A673 (cell line): ENCODE results near the gene DIDO1. TPM values are rescaled to one million over a fixed set of nuclear protein-coding genes. Genes with fewer than 3 reads are reported as not detected.
"Not testable (repeated sequence)": the region's sequence is repeated elsewhere in the genome, so short reads cannot be mapped to it uniquely, and the experiment has no call there.

Source experiments
- BruUV-seq: library from RNA; stranded (reverse); fragments of 400-500 nt; replicated peaks from 2 replicates; lab custom pipeline; 2021; lab: Mats Ljungman, UMichigan
- CTCF ChIA-PET: fragments of 300-600 bp; sonication (Branson Sonifier 250); formaldehyde crosslinking; loops from one replicate; lab custom pipeline; 2022; ENCODE audit warnings: antibody characterized with exemption; lab: Charles Lee
- POLR2A ChIA-PET: fragments of 300-600 bp; sonication (Branson Sonifier 250); formaldehyde crosslinking; loops from one replicate; lab custom pipeline; 2022; ENCODE audit warnings: antibody characterized with exemption; ENCODE audit not compliant: low non-redundant PET; lab: Charles Lee
- DNase-seq: peaks from one replicate; pipeline ENCODE4 v3.0.0-alpha.2; 2015; ENCODE audit warnings: low spot score
- H3K27ac ChIP-seq: fragments of 200-600 bp; sonication (generic); 2 replicates; pipeline ENCODE4 v1.5.1; 2016; ENCODE audit warnings: mixed run types, low read depth, mild to moderate bottlenecking, mixed read lengths, antibody characterized with exemption, low read length; ENCODE audit not compliant: poor library complexity, severe bottlenecking
- H3K27me3 ChIP-seq: fragments of 200-600 bp; sonication (generic); replicated peaks from 2 replicates; pipeline ENCODE4 v1.6.1; 2017; ENCODE audit warnings: mixed run types, low read depth, mild to moderate bottlenecking, mixed read lengths, antibody characterized with exemption, low read length; ENCODE audit not compliant: insufficient read depth, poor library complexity
- H3K36me3 ChIP-seq: fragments of 200-600 bp; sonication (generic); 2 replicates; pipeline ENCODE4 v1.6.1; 2016; ENCODE audit warnings: mixed run types, mild to moderate bottlenecking, mixed read lengths, antibody characterized with exemption, low read length; ENCODE audit not compliant: insufficient read depth, poor library complexity, severe bottlenecking
- H3K4me1 ChIP-seq: fragments of 200-600 bp; sonication (generic); 2 replicates; pipeline ENCODE4 v1.6.1; 2017; ENCODE audit warnings: mixed run types, mild to moderate bottlenecking, mixed read lengths, antibody characterized with exemption, low read length; ENCODE audit not compliant: insufficient read depth, poor library complexity, severe bottlenecking
- H3K4me3 ChIP-seq: fragments of 200-600 bp; sonication (generic); 2 replicates; pipeline ENCODE4 v1.5.1; 2016; ENCODE audit warnings: low read depth, mixed run types, mild to moderate bottlenecking, mixed read lengths, low read length; ENCODE audit not compliant: poor library complexity, severe bottlenecking
- H3K9me3 ChIP-seq: fragments of 200-600 bp; sonication (generic); 2 replicates; pipeline ENCODE4 v1.6.1; 2016; ENCODE audit warnings: mixed run types, low read depth, mild to moderate bottlenecking, mixed read lengths, antibody characterized with exemption, low read length; ENCODE audit not compliant: poor library complexity, severe bottlenecking
- EZH2 ChIP-seq: fragments of 200-600 bp; sonication (generic); IDR thresholded peaks from 2 replicates; pipeline ENCODE4 v1.6.1; 2017; ENCODE audit warnings: borderline replicate concordance, low read depth, mild to moderate bottlenecking, mixed read lengths, antibody characterized with exemption, low read length; ENCODE audit not compliant: poor library complexity, severe bottlenecking
- intact Hi-C: fragments of 100-400 bp; cut with micrococcal nuclease; formaldehyde crosslinking; loops from one replicate; pipeline ENCODE4 v1.10.0; 2022; ENCODE audit not compliant: unreplicated experiment
- total RNA-seq: library from RNA; stranded (reverse); gene quantifications from 2 replicates; pipeline ENCODE4 v1.2.3, GENCODE V29; 2021
- TF ChIP-seq, protein P1 (sequence below): fragments of 300-800, 200-600 bp; sonication (generic); conservative IDR thresholded peaks from 2 replicates; pipeline ENCODE4 v1.5.1; 2017; ENCODE audit warnings: low read depth, mild to moderate bottlenecking, antibody characterized with exemption, low read length, moderate library complexity, mixed read lengths

The DIDO1 gene
- total RNA-seq, 1 experiment from 2014 or later, result 64.4 TPM

DNA sequence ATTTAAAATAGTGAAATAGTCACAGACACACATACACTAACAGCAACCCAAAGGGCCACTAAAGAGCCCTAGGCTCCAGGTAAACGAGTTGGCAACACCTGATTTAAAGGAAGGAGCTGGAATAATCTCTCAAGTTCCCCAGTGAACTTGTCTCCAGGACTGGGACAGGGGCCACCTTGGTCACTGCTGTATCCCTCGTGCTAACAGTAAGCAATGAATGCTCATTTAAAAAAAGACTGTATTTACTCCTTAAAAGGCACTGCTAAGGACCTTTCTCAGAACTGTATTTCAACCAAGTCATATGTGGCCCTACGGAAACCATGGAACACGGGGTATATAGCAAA lies 1.3 kb downstream of the DIDO1 start:
- Histone ChIP-seq H3K27ac (peak overlapping the region; percentile 93), H3K4me3 (peak overlapping the region; percentile 72), H3K9me3 (no peaks in the 10 kb centered on the region), H3K4me1 (peaks cover 48% of the 10 kb centered on the region), H3K36me3 (no peaks in the 10 kb centered on the region), H3K27me3 (no peaks in the 10 kb centered on the region)
- TF ChIP-seq, protein P1, sequence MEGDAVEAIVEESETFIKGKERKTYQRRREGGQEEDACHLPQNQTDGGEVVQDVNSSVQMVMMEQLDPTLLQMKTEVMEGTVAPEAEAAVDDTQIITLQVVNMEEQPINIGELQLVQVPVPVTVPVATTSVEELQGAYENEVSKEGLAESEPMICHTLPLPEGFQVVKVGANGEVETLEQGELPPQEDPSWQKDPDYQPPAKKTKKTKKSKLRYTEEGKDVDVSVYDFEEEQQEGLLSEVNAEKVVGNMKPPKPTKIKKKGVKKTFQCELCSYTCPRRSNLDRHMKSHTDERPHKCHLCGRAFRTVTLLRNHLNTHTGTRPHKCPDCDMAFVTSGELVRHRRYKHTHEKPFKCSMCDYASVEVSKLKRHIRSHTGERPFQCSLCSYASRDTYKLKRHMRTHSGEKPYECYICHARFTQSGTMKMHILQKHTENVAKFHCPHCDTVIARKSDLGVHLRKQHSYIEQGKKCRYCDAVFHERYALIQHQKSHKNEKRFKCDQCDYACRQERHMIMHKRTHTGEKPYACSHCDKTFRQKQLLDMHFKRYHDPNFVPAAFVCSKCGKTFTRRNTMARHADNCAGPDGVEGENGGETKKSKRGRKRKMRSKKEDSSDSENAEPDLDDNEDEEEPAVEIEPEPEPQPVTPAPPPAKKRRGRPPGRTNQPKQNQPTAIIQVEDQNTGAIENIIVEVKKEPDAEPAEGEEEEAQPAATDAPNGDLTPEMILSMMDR, result no peak
- TF ChIP-seq EZH2, result no peak
- ChIA-PET CTCF (no interaction called here), POLR2A (interaction anchor here (0.6 kb wide), 1 partner anchor 24 kb away, joined by 4 read pairs; no protein-coding TSS in a partner anchor)
- BruUV-seq, result no TSS peak
- no peak for DNase-seq
- intact Hi-C loops, result no loop called here

- no TSS peak for BruUV-seq
- Histone ChIP-seq H3K36me3 (no peaks in the 10 kb centered on the region), H3K4me1 (peaks cover 48% of the 10 kb centered on the region), H3K4me3 (peak overlapping the region; percentile 72), H3K27me3 (no peaks in the 10 kb centered on the region), H3K27ac (peak overlapping the region; percentile 93), H3K9me3 (no peaks in the 10 kb centered on the region)
- intact Hi-C loops, result no loop called here
- ChIA-PET POLR2A (interaction anchor here (0.6 kb wide), 1 partner anchor 23 kb away, joined by 4 read pairs; no protein-coding TSS in a partner anchor), CTCF (interaction anchor here (0.5 to 0.7 kb wide), 2 partner anchors 18 to 133 kb away, joined by 3 read pairs; no protein-coding TSS in a partner anchor)
- peak; percentile 37 for DNase-seq
- TF ChIP-seq, protein P1, result no peak
- no peak for TF ChIP-seq EZH2
These were observed 1.7 kb downstream of the DIDO1 start for GRCh38 chr20:62924442-62925075.

- DNase-seq, result no peak
- TF ChIP-seq, protein P1, result no peak
- no peak for TF ChIP-seq EZH2
- POLR2A ChIA-PET, result no interaction called here
- H3K9me3 ChIP-seq, result no peaks in the 10 kb centered on the region
- peaks cover 51% of the 10 kb centered on the region for H3K4me1 ChIP-seq
- BruUV-seq, result no TSS peak
- intact Hi-C loops, result no loop called here
- no peaks in the 10 kb centered on the region for H3K36me3 ChIP-seq
- CTCF ChIA-PET, result interaction anchor here (0.5 to 0.7 kb wide), 2 partner anchors 17 to 132 kb away, joined by 3 read pairs; no protein-coding TSS in a partner anchor
- no peak overlapping the region for H3K27ac ChIP-seq
- peak overlapping the region; percentile 72 for H3K4me3 ChIP-seq
- no peaks in the 10 kb centered on the region for H3K27me3 ChIP-seq
These were observed 2.5 kb downstream of the DIDO1 start for GRCh38 chr20:62923669-62924441.

GRCh38 chr20:62923059-62923668 lies 3.1 kb downstream of the DIDO1 start:
- POLR2A ChIA-PET, H3K27me3 ChIP-seq, BruUV-seq, H3K4me3 ChIP-seq, H3K27ac ChIP-seq, H3K36me3 ChIP-seq, H3K9me3 ChIP-seq, DNase-seq, intact Hi-C loops, CTCF ChIA-PET: not testable (repeated sequence)
- H3K4me1 ChIP-seq, result peaks cover 51% of the 10 kb centered on the region
